ENCODE data around the gene CAPN5.

The CAPN5 gene

GRCh38 chr11:77155082-77155475 is 88.3 kb downstream of the CAPN5 start:
- no peak for TF ChIP-seq CTCF (IDR thresholded peaks at IDR 0.05; ENCODE audit: insufficient read depth, low read length, poor library complexity, severe bottlenecking)
- Histone ChIP-seq H3K4me3 (replicated peaks; ENCODE audit: low read depth, low read length) (no peak overlapping the region), H3K36me3 (ENCODE audit: control insufficient read depth, insufficient read depth, low read length) (no peaks in the 10 kb centered on the region), H3K27me3 (replicated peaks; ENCODE audit: control insufficient read depth, insufficient read depth, low read length) (no peaks in the 10 kb centered on the region; the same call in 1 of the 2 replicates)
- no peak for DNase-seq (ENCODE audit: extremely low read depth, insufficient read length)

- TF ChIP-seq CTCF (IDR thresholded peaks at IDR 0.05; ENCODE audit: insufficient read depth, low read length, poor library complexity, severe bottlenecking), result no peak
- H3K4me3 ChIP-seq (replicated peaks; ENCODE audit: low read depth, low read length), result no peak overlapping the region
- H3K27me3 ChIP-seq (replicated peaks; ENCODE audit: control insufficient read depth, insufficient read depth, low read length), result no peaks in the 10 kb centered on the region; the same call in 1 of the 2 replicates
- H3K36me3 ChIP-seq (ENCODE audit: control insufficient read depth, insufficient read depth, low read length), result no peaks in the 10 kb centered on the region
- no peak for DNase-seq (ENCODE audit: extremely low read depth, insufficient read length)
Observed at GRCh38 chr11:77155556-77156130, 88.9 kb downstream of the CAPN5 start.

GRCh38 chr11:77156396-77157195 is 89.8 kb downstream of the CAPN5 start:
- DNase-seq (ENCODE audit: extremely low read depth, insufficient read length), result no peak
- H3K27me3 ChIP-seq (replicated peaks; ENCODE audit: control insufficient read depth, insufficient read depth, low read length), result no peaks in the 10 kb centered on the region; the same call in 1 of the 2 replicates
- TF ChIP-seq CTCF (IDR thresholded peaks at IDR 0.05; ENCODE audit: insufficient read depth, low read length, poor library complexity, severe bottlenecking), result no peak
- H3K36me3 ChIP-seq (ENCODE audit: control insufficient read depth, insufficient read depth, low read length), result no peaks in the 10 kb centered on the region
- H3K4me3 ChIP-seq (replicated peaks; ENCODE audit: low read depth, low read length), result no peak overlapping the region

- Histone ChIP-seq H3K4me3 (replicated peaks; ENCODE audit: low read depth, low read length) (no peak overlapping the region), H3K27me3 (replicated peaks; ENCODE audit: control insufficient read depth, insufficient read depth, low read length) (no peaks in the 10 kb centered on the region; the same call in 1 of the 2 replicates), H3K36me3 (ENCODE audit: control insufficient read depth, insufficient read depth, low read length) (no peaks in the 10 kb centered on the region)
- no peak for TF ChIP-seq CTCF (IDR thresholded peaks at IDR 0.05; ENCODE audit: insufficient read depth, low read length, poor library complexity, severe bottlenecking)
- no peak for DNase-seq (ENCODE audit: extremely low read depth, insufficient read length)
Observed at GRCh38 chr11:77158041-77158695, 91.4 kb downstream of the CAPN5 start.

GRCh38 chr11:77159219-77159936 is 92.6 kb downstream of the CAPN5 start:
- no peak for TF ChIP-seq CTCF (IDR thresholded peaks at IDR 0.05; ENCODE audit: insufficient read depth, low read length, poor library complexity, severe bottlenecking)
- Histone ChIP-seq H3K36me3 (ENCODE audit: control insufficient read depth, insufficient read depth, low read length) (no peaks in the 10 kb centered on the region), H3K27me3 (replicated peaks; ENCODE audit: control insufficient read depth, insufficient read depth, low read length) (no peaks in the 10 kb centered on the region; the same call in 1 of the 2 replicates), H3K4me3 (replicated peaks; ENCODE audit: low read depth, low read length) (no peak overlapping the region)
- no peak for DNase-seq (ENCODE audit: extremely low read depth, insufficient read length)

All from GM06990 (cell line).